GM12865 (cell line): ENCODE measurements around the gene PLRG1.

Experiments
- DNase-seq: peaks from one replicate; pipeline ENCODE4 v3.0.0; 2010; ENCODE audit warnings: low read depth
- H3K4me3 ChIP-seq: 2 replicates; pipeline ENCODE4 v1.5.1; 2011; ENCODE audit warnings: mild to moderate bottlenecking, low read depth, low read length, control low read depth
- TF ChIP-seq, protein P1 (sequence below): IDR thresholded peaks from 2 replicates; pipeline ENCODE4 v1.5.1; 2011; ENCODE audit warnings: low read length, control low read depth, low read depth, inconsistent platforms; ENCODE audit not compliant: insufficient read depth; ENCODE audit errors: missing control alignments

The PLRG1 gene

DNA sequence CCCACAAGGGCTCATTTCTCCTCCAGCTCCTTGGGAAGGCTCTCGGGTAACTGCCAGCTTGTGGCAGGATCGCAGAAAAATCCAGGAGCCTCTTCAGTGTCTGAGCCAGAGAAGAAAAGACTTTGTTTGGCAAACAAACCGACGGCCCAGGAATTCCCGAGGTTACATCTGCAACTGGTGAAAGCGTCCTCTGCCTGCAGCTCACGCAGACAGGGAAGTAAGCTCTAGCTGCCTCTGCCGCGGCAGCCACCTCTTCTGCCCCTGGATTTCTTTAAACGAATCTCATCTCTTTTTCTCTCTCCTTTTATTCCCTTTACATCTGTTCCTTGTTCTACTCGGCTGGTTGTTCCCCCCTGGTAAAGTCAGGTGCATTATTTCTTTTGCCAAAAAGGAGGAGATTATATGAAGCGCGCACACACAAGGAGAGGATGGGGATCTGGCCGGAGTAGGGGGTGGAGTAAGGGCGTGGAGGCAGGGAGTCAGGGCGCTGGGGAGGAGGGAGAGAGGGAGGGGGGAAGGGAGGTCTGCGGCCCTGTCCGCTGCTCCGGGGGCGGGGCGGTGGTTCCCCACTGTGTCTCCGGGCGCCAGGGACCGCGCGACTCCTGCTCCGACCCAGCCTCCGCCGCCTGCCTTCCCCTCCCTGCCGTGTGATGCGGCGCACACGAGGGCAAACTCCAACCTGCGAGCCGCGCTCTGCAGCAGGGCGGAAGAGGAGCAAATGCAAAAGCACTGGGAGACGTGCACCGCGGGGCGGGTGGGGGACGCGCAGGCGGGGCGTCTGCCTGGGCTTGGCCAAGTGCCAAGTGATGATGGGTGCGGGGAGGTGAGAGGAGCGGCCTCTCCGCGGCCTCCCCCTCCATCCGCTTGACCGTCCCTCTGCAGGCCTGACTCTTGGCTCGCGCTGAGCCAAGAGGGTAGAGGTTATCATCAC lies 58.6 kb downstream of the PLRG1 start, which contains the start of gene DCHS2:
DCHS2 (minus strand) TSS at position 459 of the 931 bp plus-strand sequence; CDS start at position 15, 444 bp downstream.
- no peak within 1 kb of the TSS for H3K4me3 ChIP-seq
- DNase-seq, result no peak
- TF ChIP-seq, protein P1, sequence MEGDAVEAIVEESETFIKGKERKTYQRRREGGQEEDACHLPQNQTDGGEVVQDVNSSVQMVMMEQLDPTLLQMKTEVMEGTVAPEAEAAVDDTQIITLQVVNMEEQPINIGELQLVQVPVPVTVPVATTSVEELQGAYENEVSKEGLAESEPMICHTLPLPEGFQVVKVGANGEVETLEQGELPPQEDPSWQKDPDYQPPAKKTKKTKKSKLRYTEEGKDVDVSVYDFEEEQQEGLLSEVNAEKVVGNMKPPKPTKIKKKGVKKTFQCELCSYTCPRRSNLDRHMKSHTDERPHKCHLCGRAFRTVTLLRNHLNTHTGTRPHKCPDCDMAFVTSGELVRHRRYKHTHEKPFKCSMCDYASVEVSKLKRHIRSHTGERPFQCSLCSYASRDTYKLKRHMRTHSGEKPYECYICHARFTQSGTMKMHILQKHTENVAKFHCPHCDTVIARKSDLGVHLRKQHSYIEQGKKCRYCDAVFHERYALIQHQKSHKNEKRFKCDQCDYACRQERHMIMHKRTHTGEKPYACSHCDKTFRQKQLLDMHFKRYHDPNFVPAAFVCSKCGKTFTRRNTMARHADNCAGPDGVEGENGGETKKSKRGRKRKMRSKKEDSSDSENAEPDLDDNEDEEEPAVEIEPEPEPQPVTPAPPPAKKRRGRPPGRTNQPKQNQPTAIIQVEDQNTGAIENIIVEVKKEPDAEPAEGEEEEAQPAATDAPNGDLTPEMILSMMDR, result no peak

DNA sequence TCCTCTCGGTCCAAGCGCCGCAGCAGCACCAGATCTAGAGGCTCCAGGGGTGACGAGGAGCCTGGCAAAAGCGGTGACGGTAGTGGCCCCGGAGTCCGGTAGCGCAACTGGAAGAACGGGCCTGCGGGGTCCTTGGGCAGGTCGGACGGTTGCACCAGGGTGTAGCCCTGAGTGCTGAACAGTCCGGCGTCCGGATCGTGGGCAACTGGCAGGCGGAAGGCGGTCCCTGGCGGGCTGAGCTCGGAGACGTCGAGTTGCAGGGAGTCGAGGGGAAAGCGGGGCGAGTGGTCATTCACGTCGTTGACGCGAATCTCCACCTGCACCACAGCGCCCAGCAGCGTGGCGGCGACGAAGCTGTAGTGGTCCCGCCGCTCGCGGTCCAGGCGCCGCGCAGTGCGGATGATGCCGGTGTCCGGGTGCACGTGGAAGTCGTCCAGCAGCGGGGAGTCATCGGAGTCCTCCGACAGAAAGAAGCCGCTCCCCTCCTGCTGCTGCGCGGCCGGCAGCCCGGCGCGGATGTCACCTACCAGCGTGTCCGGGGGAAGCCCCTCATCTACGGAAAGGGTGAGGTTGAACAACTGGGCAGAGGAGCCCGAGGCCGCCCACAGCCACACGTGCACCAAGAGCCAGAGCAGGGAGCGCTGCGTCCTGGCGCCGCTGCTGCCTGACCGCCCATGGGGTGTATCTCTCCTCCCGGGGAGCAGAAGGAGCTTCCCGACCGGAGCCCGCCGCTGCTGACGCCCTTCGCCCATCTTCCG lies 59.4 kb downstream of the PLRG1 start:
- H3K4me3 ChIP-seq, result no peak overlapping the region
- TF ChIP-seq, protein P1, result no peak
- no peak for DNase-seq

DNA sequence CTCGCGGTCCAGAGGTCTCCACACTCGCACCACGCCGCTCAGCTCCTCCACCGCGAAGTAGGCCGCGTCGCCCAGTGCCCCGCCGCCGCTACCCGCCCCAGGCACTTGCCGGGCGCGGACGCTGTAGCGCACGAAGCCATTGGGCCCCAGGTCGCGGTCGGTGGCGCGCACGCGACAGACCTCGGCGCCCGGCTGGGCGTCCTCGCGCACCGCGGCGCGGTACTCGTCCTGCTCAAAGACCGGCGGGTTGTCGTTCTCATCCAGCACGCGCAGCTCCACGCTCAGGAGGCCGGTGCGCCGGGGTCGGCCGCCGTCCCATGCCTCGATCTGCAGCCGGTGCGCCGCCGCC lies 60.0 kb downstream of the PLRG1 start:
- TF ChIP-seq, protein P1, result no peak
- H3K4me3 ChIP-seq, result no peak overlapping the region
- no peak for DNase-seq

- TF ChIP-seq, protein P1, result no peak
- no peak overlapping the region for H3K4me3 ChIP-seq
- DNase-seq, result no peak
These were observed 60.5 kb downstream of the PLRG1 start for GRCh38 chr4:154489558-154490233.

GRCh38 chr4:154487145-154487544 lies 63.1 kb downstream of the PLRG1 start:
- TF ChIP-seq, protein P1, result no peak
- no peak overlapping the region for H3K4me3 ChIP-seq
- DNase-seq, result no peak

DNA sequence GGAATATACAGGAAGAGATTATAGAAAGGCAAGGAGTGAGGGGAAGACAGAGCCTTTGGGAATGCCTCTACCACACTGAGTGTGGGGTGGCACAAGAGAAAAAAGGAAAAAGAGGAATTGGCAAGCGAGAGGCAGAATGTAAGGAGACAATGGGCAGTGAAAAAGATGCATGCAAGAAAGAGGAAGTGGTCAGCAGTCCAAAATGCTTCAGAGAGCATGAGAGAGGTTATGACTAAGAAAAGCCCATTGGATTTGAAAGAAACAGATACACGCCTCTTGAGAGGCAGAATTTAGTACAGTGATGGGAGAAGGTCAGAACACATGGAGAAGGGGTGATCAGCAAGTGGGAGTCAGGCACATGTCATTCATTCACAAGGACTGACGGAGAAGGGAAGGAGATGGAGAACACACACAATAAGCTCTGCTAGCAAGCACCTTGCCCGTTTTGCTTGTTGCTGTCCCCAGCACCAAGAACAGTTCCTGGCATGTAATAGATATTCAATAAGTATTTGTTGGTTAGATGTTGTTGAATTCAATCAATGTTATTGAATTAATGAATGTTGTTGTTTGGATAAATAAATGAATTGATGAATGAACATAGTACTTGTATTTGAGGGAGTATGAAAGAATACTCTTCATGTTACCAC lies 65.0 kb downstream of the PLRG1 start:
- TF ChIP-seq, protein P1, result no peak
- H3K4me3 ChIP-seq, result no peak overlapping the region
- DNase-seq, result peak; percentile 38
